H1 (cell line): ENCODE data around the gene FADS3. TPM values are rescaled to one million over a fixed set of nuclear protein-coding genes. Genes with fewer than 3 reads are reported as not detected.

Source experiments
- CHD1 ChIP-seq: IDR thresholded peaks from 2 replicates; pipeline ENCODE4 v1.6.1; 2012; ENCODE audit warnings: low read depth, low read length, improper control_type of control experiment
- CHD7 ChIP-seq: fragments of 300-600 bp; sonication (generic); IDR thresholded peaks from 2 replicates; pipeline ENCODE4 v1.7.1; 2012; ENCODE audit warnings: low read length, moderate library complexity, mild to moderate bottlenecking, inconsistent platforms; ENCODE audit not compliant: insufficient replicate concordance
- EZH2 ChIP-seq: fragments of 200-600 bp; sonication (generic); IDR thresholded peaks from 2 replicates; pipeline ENCODE4 v1.7.1; 2012; ENCODE audit warnings: low read depth, mild to moderate bottlenecking, moderate library complexity, low read length, inconsistent platforms; ENCODE audit not compliant: severe bottlenecking
- HDAC2 ChIP-seq, 2 experiments: fragments of 300-600 bp in 1 of 2; sonication (generic) in 1 of 2; IDR thresholded peaks; 2 replicates each; pipeline ENCODE4 v1.6.1; 2011 to 2012; ENCODE audit warnings: low read depth in 2 of 2, low read length in 2 of 2, mild to moderate bottlenecking in 2 of 2, moderate library complexity in 2 of 2, borderline replicate concordance in 1 of 2, inconsistent platforms in 1 of 2
- JUN ChIP-seq: IDR thresholded peaks from 2 replicates; pipeline ENCODE4 v1.6.1; 2011; ENCODE audit warnings: low read depth, mild to moderate bottlenecking, improper control_type of control experiment, low read length
- KDM4A ChIP-seq: IDR thresholded peaks from one replicate; pipeline ENCODE4 v1.7.1; 2012; ENCODE audit warnings: low read depth, mild to moderate bottlenecking, moderate library complexity, low read length, inconsistent platforms; ENCODE audit not compliant: severe bottlenecking
- RNF2 ChIP-seq: fragments of 200-900, 300-1000 bp; sonication (generic); IDR thresholded peaks from 2 replicates; pipeline ENCODE4 v1.7.1; 2016; ENCODE audit warnings: borderline replicate concordance, low read depth, mild to moderate bottlenecking, antibody characterized with exemption, low read length; ENCODE audit not compliant: poor library complexity, severe bottlenecking; ENCODE audit errors: missing control alignments
- SP2 ChIP-seq: IDR thresholded peaks from 2 replicates; pipeline ENCODE4 v1.6.1; 2012; ENCODE audit warnings: mild to moderate bottlenecking, low read length, inconsistent platforms
- TBP ChIP-seq: IDR thresholded peaks from 2 replicates; pipeline ENCODE4 v1.6.1; 2011; ENCODE audit warnings: low read depth, low read length, improper control_type of control experiment
- polyA plus RNA-seq, 7 experiments: library from polyadenylated mRNA; depleted of rRNA in 3 of 7; stranded (reverse) in 5 of 7; unstranded in 2 of 7; fragments of >200 nt in 5 of 7; fragments of 200-250 nt in 2 of 7; gene quantifications; 1 replicate in 5 of 7; 2 replicates in 1 of 7; 4 replicates in 1 of 7; pipeline versions ENCODE4 v1.2.1 to v1.2.3, GENCODE V29; 2011 to 2013; ENCODE audit warnings: missing spikeins in 2 of 7, mixed read lengths in 2 of 7
- total RNA-seq: library from RNA; stranded (reverse); fragmentation: NEBNext Ultra II Directional; extraction: Animal tissue kit (Norgen Biotek cat#: 25700); gene quantifications from 2 replicates; pipeline ENCODE4 v1.2.1, GENCODE V29; 2021

The FADS3 gene
- total and polyA plus RNA-seq, 2 of the 8 experiments (the other 6 are each of a cell fraction or from before 2014, with no cell fraction given), result 43.8 to 76.3 TPM

- TF ChIP-seq CHD7, result no peak
- TF ChIP-seq CHD1, result no peak
- no peak for TF ChIP-seq KDM4A
- TF ChIP-seq JUN, result no peak
- TF ChIP-seq SP2, result no peak
- TF ChIP-seq RNF2, result no peak
- no peak for TF ChIP-seq EZH2
- TF ChIP-seq TBP, result no peak
- no peak for TF ChIP-seq HDAC2 (IDR thresholded peaks at IDR 0.05; ENCODE audit: borderline replicate concordance in 1 of 2, low read depth in 2 of 2, low read length in 2 of 2)
Observed at GRCh38 chr11:61912991-61913698, 21.8 kb upstream of the FADS3 start (continued).
